Measurements from ENCODE around the gene HCN2.

DNA sequence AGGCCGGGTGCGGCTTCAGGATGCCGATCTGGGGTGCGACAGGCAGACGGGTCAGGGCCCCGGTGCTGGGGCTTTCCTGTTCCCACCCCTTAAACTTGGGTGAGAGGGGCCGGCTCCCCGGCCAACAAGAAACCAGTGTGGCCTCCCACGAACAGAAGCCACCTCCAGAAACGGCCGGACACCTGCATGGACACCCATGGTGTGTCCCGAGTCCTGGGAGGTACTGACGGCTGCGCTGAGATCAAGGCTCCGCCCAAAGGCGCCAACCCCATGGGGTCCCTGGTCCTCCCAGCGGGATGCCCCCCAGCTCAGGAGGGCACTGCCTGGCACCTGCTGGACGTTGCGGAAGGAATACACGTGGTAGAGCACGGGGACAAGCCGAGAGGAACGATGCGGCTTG, 32.1 kb downstream of the HCN2 start:
- TF ChIP-seq, protein P1, sequence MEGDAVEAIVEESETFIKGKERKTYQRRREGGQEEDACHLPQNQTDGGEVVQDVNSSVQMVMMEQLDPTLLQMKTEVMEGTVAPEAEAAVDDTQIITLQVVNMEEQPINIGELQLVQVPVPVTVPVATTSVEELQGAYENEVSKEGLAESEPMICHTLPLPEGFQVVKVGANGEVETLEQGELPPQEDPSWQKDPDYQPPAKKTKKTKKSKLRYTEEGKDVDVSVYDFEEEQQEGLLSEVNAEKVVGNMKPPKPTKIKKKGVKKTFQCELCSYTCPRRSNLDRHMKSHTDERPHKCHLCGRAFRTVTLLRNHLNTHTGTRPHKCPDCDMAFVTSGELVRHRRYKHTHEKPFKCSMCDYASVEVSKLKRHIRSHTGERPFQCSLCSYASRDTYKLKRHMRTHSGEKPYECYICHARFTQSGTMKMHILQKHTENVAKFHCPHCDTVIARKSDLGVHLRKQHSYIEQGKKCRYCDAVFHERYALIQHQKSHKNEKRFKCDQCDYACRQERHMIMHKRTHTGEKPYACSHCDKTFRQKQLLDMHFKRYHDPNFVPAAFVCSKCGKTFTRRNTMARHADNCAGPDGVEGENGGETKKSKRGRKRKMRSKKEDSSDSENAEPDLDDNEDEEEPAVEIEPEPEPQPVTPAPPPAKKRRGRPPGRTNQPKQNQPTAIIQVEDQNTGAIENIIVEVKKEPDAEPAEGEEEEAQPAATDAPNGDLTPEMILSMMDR (IDR thresholded peaks at IDR 0.05 in 8 of 11, conservative IDR thresholded peaks at IDR 0.05 in 3 of 11), result no peak
- TF ChIP-seq POLR2A (IDR thresholded peaks at IDR 0.05) (no peak), POLR2AphosphoS5 (IDR thresholded peaks at IDR 0.05) (no peak)
